ENCODE results near the gene CIC. TPM values are rescaled to one million over a fixed set of nuclear protein-coding genes. Genes with fewer than 3 reads are reported as not detected.
A peak's percentile ranks its signal among the peaks of the same experiment; 100 is the strongest.

The CIC gene
- total and polyA plus RNA-seq, 2 of the 13 experiments (the other 11 are each of a cell fraction or from before 2014, with no cell fraction given), result 5.9 to 8.0 TPM

- TF ChIP-seq RXRA (CRISPR knock-in tag; IDR thresholded peaks at IDR 0.05), result 0 out of 2 replicates have a peak, but pooled peaks have one; percentile 28
- TF ChIP-seq, protein P1, sequence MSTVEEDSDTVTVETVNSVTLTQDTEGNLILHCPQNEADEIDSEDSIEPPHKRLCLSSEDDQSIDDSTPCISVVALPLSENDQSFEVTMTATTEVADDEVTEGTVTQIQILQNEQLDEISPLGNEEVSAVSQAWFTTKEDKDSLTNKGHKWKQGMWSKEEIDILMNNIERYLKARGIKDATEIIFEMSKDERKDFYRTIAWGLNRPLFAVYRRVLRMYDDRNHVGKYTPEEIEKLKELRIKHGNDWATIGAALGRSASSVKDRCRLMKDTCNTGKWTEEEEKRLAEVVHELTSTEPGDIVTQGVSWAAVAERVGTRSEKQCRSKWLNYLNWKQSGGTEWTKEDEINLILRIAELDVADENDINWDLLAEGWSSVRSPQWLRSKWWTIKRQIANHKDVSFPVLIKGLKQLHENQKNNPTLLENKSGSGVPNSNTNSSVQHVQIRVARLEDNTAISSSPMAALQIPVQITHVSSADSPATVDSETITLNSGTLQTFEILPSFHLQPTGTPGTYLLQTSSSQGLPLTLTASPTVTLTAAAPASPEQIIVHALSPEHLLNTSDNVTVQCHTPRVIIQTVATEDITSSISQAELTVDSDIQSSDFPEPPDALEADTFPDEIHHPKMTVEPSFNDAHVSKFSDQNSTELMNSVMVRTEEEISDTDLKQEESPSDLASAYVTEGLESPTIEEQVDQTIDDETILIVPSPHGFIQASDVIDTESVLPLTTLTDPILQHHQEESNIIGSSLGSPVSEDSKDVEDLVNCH (CRISPR knock-in tag; IDR thresholded peaks at IDR 0.05), result no peak
- TF ChIP-seq ATF7-NPFF (CRISPR knock-in tag; IDR thresholded peaks at IDR 0.05; ENCODE audit: low read depth), result peak; percentile 37; the same call in 1 of the 2 replicates
- TF ChIP-seq UBTF (CRISPR knock-in tag; IDR thresholded peaks at IDR 0.05), result no peak; the same call in 1 of the 2 replicates
- peak; percentile 65 for TF ChIP-seq PHF8 (CRISPR knock-in tag; IDR thresholded peaks at IDR 0.05)
- no peak for TF ChIP-seq MTF2 (CRISPR knock-in tag; IDR thresholded peaks at IDR 0.05; ENCODE audit: borderline replicate concordance)
- TF ChIP-seq MED1 (CRISPR knock-in tag; IDR thresholded peaks at IDR 0.05), result peak; percentile 29; the same call in 1 of the 2 replicates
- TF ChIP-seq ZNF816 (CRISPR knock-in tag; IDR thresholded peaks at IDR 0.05; ENCODE audit: borderline replicate concordance), result peak; percentile 77; the same call in 1 of the 2 replicates
- TF ChIP-seq RELA (CRISPR knock-in tag; IDR thresholded peaks at IDR 0.05), result no peak
- no peak for TF ChIP-seq KLF11 (CRISPR knock-in tag; IDR thresholded peaks at IDR 0.05)
- no peak for TF ChIP-seq JDP2 (CRISPR knock-in tag; IDR thresholded peaks at IDR 0.05; ENCODE audit: borderline replicate concordance)
- TF ChIP-seq NCOA2 (CRISPR knock-in tag; IDR thresholded peaks at IDR 0.05), result no peak
- TF ChIP-seq ZNF784 (CRISPR knock-in tag; IDR thresholded peaks at IDR 0.05; ENCODE audit: borderline replicate concordance), result peak; percentile 30; the same call in 1 of the 2 replicates
- TF ChIP-seq MZF1 (CRISPR knock-in tag; IDR thresholded peaks at IDR 0.05; ENCODE audit: borderline replicate concordance), result no peak
- TF ChIP-seq WIZ (CRISPR knock-in tag; IDR thresholded peaks at IDR 0.05), result no peak
- TF ChIP-seq ZNF18 (CRISPR knock-in tag; IDR thresholded peaks at IDR 0.05; ENCODE audit: insufficient replicate concordance), result peak; percentile 50
- TF ChIP-seq EP300 (IDR thresholded peaks at IDR 0.05; ENCODE audit: low read depth in 2 of 2, low read length in 2 of 2), result no peak
- no peak for TF ChIP-seq EP300 (CRISPR knock-in tag; IDR thresholded peaks at IDR 0.05; ENCODE audit: borderline replicate concordance)
- no peak for TF ChIP-seq ZGPAT (CRISPR knock-in tag; IDR thresholded peaks at IDR 0.05)
- TF ChIP-seq MAF1 (CRISPR knock-in tag; IDR thresholded peaks at IDR 0.05; ENCODE audit: borderline replicate concordance), result 0 out of 2 replicates have a peak, but pooled peaks have one; percentile 41
Observed at GRCh38 chr19:42279902-42280814, 11.1 kb downstream of the CIC start (continued).
